ENCODE results near the gene TRAM2.
A peak's percentile ranks its signal among the peaks of the same experiment; 100 is the strongest.

TRAM2 gene
- 17.6 to 24.9 reads per million in 2 donors for total RNA-seq

GRCh38 chr6:52577022-52577777, at the start of gene TRAM2:
Gene TRAM2, minus strand, starts transcription at chr6:52577060. Its CDS starts 145 bp downstream, at chr6:52576915.
- peak; percentile 79 for DNase-seq

- no peak for DNase-seq
Observed at GRCh38 chr6:52622810-52623209, 46.0 kb upstream of the TRAM2 start.

GRCh38 chr6:52621631-52622030, 44.8 kb upstream of the TRAM2 start:
- DNase-seq, result no peak

GRCh38 chr6:52620906-52621190, 44.0 kb upstream of the TRAM2 start:
- DNase-seq, result no peak

- DNase-seq, result no peak
Observed at GRCh38 chr6:52620055-52620905, 43.4 kb upstream of the TRAM2 start.

- no peak for DNase-seq
Observed at GRCh38 chr6:52617087-52617486, 40.2 kb upstream of the TRAM2 start.

- no peak for DNase-seq
Observed at GRCh38 chr6:52616059-52616690, 39.3 kb upstream of the TRAM2 start.

GRCh38 chr6:52612336-52613054, 35.6 kb upstream of the TRAM2 start:
- DNase-seq, result no peak

GRCh38 chr6:52611833-52612232, 35.0 kb upstream of the TRAM2 start:
- no peak for DNase-seq

- DNase-seq, result no peak
Observed at GRCh38 chr6:52610745-52611355, 34.0 kb upstream of the TRAM2 start.

- DNase-seq, result no peak
Observed at GRCh38 chr6:52610011-52610410, 33.2 kb upstream of the TRAM2 start.

GRCh38 chr6:52605610-52606185, 28.8 kb upstream of the TRAM2 start:
- no peak for DNase-seq

- DNase-seq, result no peak
Observed at GRCh38 chr6:52603000-52603795, 26.3 kb upstream of the TRAM2 start.

GRCh38 chr6:52598824-52599190, 21.9 kb upstream of the TRAM2 start:
- no peak for DNase-seq

- DNase-seq, result no peak
Observed at GRCh38 chr6:52598123-52598823, 21.4 kb upstream of the TRAM2 start.

GRCh38 chr6:52597738-52598122, 20.9 kb upstream of the TRAM2 start:
- no peak for DNase-seq

- no peak for DNase-seq
Observed at GRCh38 chr6:52596371-52597028, 19.6 kb upstream of the TRAM2 start.

GRCh38 chr6:52595796-52596130, 18.9 kb upstream of the TRAM2 start:
- no peak for DNase-seq

GRCh38 chr6:52595000-52595795, 18.3 kb upstream of the TRAM2 start:
- DNase-seq, result no peak

GRCh38 chr6:52594221-52594620, 17.4 kb upstream of the TRAM2 start:
- DNase-seq, result no peak
